RWPE2 (cell line): Measurements from ENCODE around the gene THSD7B.

Experiments
- ATAC-seq: fragments of 200-7000 bp; cut with Tn5 transposase; 3 replicates; pipeline ENCODE4 v1.9.1; 2021; ENCODE audit warnings: low read depth
- DNase-seq: peaks from one replicate; pipeline ENCODE4 v3.0.0-alpha.2; 2020; ENCODE audit warnings: low spot score
- H3K27ac ChIP-seq: fragments of 450-650 bp; 2 replicates; pipeline ENCODE4 v1.5.1; 2017; ENCODE audit warnings: mild to moderate bottlenecking; ENCODE audit not compliant: poor library complexity, severe bottlenecking
- H3K27me3 ChIP-seq: fragments of 250-450 bp; sonication (Bioruptor Pico); 2 replicates; pipeline ENCODE4 v1.5.1; 2021; ENCODE audit warnings: mild to moderate bottlenecking, moderate library complexity; ENCODE audit not compliant: insufficient read depth, poor library complexity, severe bottlenecking
- H3K36me3 ChIP-seq: fragments of 250-450 bp; sonication (Bioruptor Pico); 2 replicates; pipeline ENCODE4 v1.5.1; 2020; ENCODE audit warnings: low read depth, mild to moderate bottlenecking, moderate library complexity
- H3K4me1 ChIP-seq: fragments of 250-450 bp; sonication (Bioruptor Pico); 2 replicates; pipeline ENCODE4 v1.5.1; 2021; ENCODE audit warnings: mild to moderate bottlenecking, moderate library complexity; ENCODE audit not compliant: insufficient read depth, poor library complexity, severe bottlenecking
- H3K4me3 ChIP-seq: fragments of 250-450 bp; sonication (Bioruptor Pico); 2 replicates; pipeline ENCODE4 v1.5.1; 2021; ENCODE audit warnings: mild to moderate bottlenecking, moderate library complexity; ENCODE audit not compliant: severe bottlenecking
- H3K9me3 ChIP-seq: fragments of 250-450 bp; sonication (Bioruptor Pico); 2 replicates; pipeline ENCODE4 v1.5.1; 2021; ENCODE audit warnings: mild to moderate bottlenecking, moderate library complexity; ENCODE audit not compliant: severe bottlenecking
- TF ChIP-seq, protein P1 (sequence below): fragments of 450-650 bp; IDR thresholded peaks from one replicate; pipeline ENCODE4 v1.5.1; 2017; ENCODE audit warnings: mild to moderate bottlenecking, moderate library complexity; ENCODE audit not compliant: poor library complexity, severe bottlenecking

Gene THSD7B

DNA sequence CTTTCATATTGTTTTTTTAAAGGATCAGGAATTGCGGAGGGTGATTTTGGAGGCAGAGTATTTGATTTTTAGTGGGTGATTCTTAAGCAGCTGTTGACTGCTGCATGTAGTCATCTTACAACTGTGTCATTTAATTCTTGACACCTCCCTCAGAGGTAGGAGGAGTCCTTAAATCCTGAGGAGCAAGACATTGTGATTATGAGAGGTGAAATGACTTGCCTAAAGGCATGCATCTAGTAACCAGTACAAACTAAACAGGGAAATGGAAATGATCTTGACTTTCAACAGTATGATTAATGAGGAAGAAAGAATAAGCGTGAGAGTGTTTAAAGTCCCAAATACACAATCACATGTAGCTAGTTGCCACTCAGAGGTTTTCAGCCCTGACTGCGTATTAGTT, 440.7 kb downstream of the THSD7B start:
- no peaks in the 10 kb centered on the region for H3K4me1 ChIP-seq
- H3K4me3 ChIP-seq, result no peak overlapping the region
- ATAC-seq (no peak), DNase-seq (no peak)
- H3K36me3 ChIP-seq, result no peaks in the 10 kb centered on the region
- TF ChIP-seq, protein P1, sequence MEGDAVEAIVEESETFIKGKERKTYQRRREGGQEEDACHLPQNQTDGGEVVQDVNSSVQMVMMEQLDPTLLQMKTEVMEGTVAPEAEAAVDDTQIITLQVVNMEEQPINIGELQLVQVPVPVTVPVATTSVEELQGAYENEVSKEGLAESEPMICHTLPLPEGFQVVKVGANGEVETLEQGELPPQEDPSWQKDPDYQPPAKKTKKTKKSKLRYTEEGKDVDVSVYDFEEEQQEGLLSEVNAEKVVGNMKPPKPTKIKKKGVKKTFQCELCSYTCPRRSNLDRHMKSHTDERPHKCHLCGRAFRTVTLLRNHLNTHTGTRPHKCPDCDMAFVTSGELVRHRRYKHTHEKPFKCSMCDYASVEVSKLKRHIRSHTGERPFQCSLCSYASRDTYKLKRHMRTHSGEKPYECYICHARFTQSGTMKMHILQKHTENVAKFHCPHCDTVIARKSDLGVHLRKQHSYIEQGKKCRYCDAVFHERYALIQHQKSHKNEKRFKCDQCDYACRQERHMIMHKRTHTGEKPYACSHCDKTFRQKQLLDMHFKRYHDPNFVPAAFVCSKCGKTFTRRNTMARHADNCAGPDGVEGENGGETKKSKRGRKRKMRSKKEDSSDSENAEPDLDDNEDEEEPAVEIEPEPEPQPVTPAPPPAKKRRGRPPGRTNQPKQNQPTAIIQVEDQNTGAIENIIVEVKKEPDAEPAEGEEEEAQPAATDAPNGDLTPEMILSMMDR, result no peak
- peaks cover 3% of the 10 kb centered on the region for H3K9me3 ChIP-seq
- no peaks in the 10 kb centered on the region for H3K27me3 ChIP-seq
- H3K27ac ChIP-seq, result no peak overlapping the region

DNA sequence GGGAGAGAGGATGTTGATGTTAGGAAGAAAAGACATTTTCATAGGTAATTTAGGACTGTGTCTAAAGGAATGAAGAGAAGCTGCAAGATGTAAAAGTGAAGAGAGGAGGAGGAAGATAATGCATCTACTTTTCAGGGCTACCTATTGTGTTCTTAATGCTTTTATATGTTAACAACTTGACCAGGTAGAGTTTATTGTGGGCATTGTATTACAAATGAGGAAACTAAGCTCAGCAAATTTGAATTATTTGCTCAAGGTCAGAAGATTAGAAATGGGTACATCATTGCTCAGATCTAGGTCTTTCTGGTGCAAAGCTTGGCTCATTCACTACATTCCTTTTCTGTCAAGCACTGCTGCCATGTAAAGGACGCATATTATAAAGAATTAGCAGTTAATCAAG, 441.7 kb downstream of the THSD7B start:
- no peak for ATAC-seq
- Histone ChIP-seq H3K27me3 (no peaks in the 10 kb centered on the region), H3K27ac (no peak overlapping the region), H3K36me3 (no peaks in the 10 kb centered on the region), H3K4me3 (no peak overlapping the region), H3K4me1 (no peaks in the 10 kb centered on the region), H3K9me3 (peaks cover 3% of the 10 kb centered on the region)
- TF ChIP-seq, protein P1, result no peak
- DNase-seq, result no peak

DNA sequence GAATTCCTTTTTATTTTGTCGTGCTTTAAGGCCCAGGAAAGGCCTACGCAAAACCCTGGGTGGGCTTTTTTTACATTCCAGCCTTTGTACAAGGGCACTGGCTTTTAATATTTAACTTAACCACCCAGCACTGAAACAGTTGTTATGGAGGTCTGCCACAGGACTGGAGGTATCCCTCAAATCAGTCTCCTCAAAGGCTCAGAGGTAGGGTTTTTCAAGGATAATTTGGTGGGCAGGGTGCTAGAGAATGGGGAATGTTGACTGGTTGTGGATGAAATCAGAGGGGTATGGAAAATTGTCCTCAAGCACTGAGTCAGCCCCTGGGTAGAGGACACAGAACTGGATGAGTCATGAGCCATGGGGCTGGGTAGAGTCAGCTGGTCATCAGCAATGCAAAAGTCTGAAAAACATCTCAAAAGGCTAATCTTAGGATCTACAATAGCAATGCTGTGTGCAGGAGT, 443.1 kb downstream of the THSD7B start:
- H3K4me1 ChIP-seq, result no peaks in the 10 kb centered on the region
- peak; percentile 59; the same call in 2 of the 3 replicates for ATAC-seq
- H3K27me3 ChIP-seq, result no peaks in the 10 kb centered on the region
- no peak overlapping the region for H3K4me3 ChIP-seq
- TF ChIP-seq, protein P1, result no peak
- no peaks in the 10 kb centered on the region for H3K36me3 ChIP-seq
- H3K9me3 ChIP-seq, result peaks cover 3% of the 10 kb centered on the region
- DNase-seq, result no peak
- no peak overlapping the region for H3K27ac ChIP-seq

DNA sequence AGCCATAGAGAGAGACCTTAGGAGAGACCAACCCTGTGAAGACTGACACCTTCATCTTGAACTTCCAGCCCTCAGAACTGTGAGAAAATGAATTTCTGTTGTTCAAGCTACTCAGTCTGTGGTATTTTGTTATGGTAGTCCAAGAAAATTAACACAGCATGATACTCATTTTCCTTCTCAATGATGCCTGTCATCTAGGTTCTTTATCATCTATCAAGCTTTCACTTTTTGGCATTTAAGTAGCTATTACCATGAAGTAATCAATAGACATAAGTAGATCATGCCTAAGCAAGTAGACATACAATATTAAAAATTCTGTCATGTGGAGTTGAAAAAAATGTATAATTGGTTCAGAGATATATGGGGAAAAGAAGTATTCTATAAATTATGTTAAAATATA, 444.7 kb downstream of the THSD7B start:
- Histone ChIP-seq H3K4me1 (no peaks in the 10 kb centered on the region), H3K9me3 (peaks cover 3% of the 10 kb centered on the region), H3K36me3 (no peaks in the 10 kb centered on the region), H3K27me3 (no peaks in the 10 kb centered on the region), H3K27ac (no peak overlapping the region), H3K4me3 (no peak overlapping the region)
- ATAC-seq (no peak), DNase-seq (no peak)
- TF ChIP-seq, protein P1, result no peak

DNA sequence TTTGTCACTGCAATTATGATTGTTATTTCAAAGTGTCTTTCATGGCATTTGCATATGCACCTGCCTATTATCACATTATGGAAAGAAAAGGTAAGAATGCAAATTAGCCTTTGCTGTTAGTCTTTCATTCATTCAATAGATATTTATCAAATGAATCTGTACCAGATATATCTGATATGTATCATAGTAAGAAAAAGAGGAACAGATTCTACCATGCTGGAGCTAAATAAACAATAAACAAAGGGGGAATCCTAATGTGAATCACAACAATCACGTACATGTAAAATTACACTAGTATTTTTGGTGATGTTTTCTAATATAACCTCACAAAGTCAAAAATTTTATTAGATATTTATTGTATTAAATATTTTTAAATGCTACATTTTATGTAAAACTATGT, 446.4 kb downstream of the THSD7B start:
- Histone ChIP-seq H3K36me3 (no peaks in the 10 kb centered on the region), H3K27me3 (no peaks in the 10 kb centered on the region), H3K9me3 (peaks cover 3% of the 10 kb centered on the region), H3K27ac (no peak overlapping the region), H3K4me3 (no peak overlapping the region), H3K4me1 (no peaks in the 10 kb centered on the region)
- TF ChIP-seq, protein P1, result no peak
- DNase-seq, result no peak
- ATAC-seq, result no peak
